Measurements from ENCODE around the gene WASL.
A peak's percentile ranks its signal among the peaks of the same experiment; 100 is the strongest.

WASL gene

GRCh38 chr7:123649964-123650363 lies 98.8 kb downstream of the WASL start:
- no peak overlapping the region for H3K4me3 ChIP-seq (ENCODE audit: low read length)
- DNase-seq (ENCODE audit: low read depth): no peak
- TF ChIP-seq CTCF (conservative IDR thresholded peaks at IDR 0.05; ENCODE audit: low read depth, low read length): no peak

GRCh38 chr7:123647106-123647730 lies 101.6 kb downstream of the WASL start:
- H3K4me3 ChIP-seq (ENCODE audit: low read length): no peak overlapping the region
- no peak for TF ChIP-seq CTCF (conservative IDR thresholded peaks at IDR 0.05; ENCODE audit: low read depth, low read length)
- DNase-seq (ENCODE audit: low read depth): no peak

- no peak for TF ChIP-seq CTCF (conservative IDR thresholded peaks at IDR 0.05; ENCODE audit: low read depth, low read length)
- H3K4me3 ChIP-seq (ENCODE audit: low read length): no peak overlapping the region
- DNase-seq (ENCODE audit: low read depth): no peak
Observed at GRCh38 chr7:123645516-123645915, 103.3 kb downstream of the WASL start.

- DNase-seq (ENCODE audit: low read depth): peak; percentile 12
- TF ChIP-seq CTCF (conservative IDR thresholded peaks at IDR 0.05; ENCODE audit: low read depth, low read length): no peak
- no peak overlapping the region for H3K4me3 ChIP-seq (ENCODE audit: low read length)
Observed at GRCh38 chr7:123643495-123644441, 105.0 kb downstream of the WASL start.

GRCh38 chr7:123641901-123642300 lies 106.9 kb downstream of the WASL start:
- H3K4me3 ChIP-seq (ENCODE audit: low read length): no peak overlapping the region
- DNase-seq (ENCODE audit: low read depth): no peak
- TF ChIP-seq CTCF (conservative IDR thresholded peaks at IDR 0.05; ENCODE audit: low read depth, low read length): no peak

GRCh38 chr7:123640583-123640982 lies 108.2 kb downstream of the WASL start:
- TF ChIP-seq CTCF (conservative IDR thresholded peaks at IDR 0.05; ENCODE audit: low read depth, low read length): no peak
- H3K4me3 ChIP-seq (ENCODE audit: low read length): no peak overlapping the region
- no peak for DNase-seq (ENCODE audit: low read depth)

Measured in retinal pigment epithelial cell (primary cell).